Naive B cell (primary cell): ENCODE measurements around the gene SNPH. TPM values are rescaled to one million over a fixed set of nuclear protein-coding genes. Genes with fewer than 3 reads are reported as not detected.

Experiments used
- ATAC-seq, 2 donors: fragments of 150-1000 bp; cut with Tn5 transposase; 2 replicates each; pipeline ENCODE4 v1.10.0; 2021; ENCODE audit warnings: low read depth in 2 of 2, mild to moderate bottlenecking in 2 of 2, moderate library complexity in 2 of 2
- DNase-seq: peaks from one replicate; pipeline ENCODE4 v3.0.0; 2022
- H3K27ac Mint-ChIP-seq, 6 donors: one replicate each; pipeline ENCODE4 v1.8.0; 2020 to 2022; ENCODE audit warnings: mild to moderate bottlenecking in 6 of 6, mixed read lengths in 6 of 6, moderate library complexity in 5 of 6, inconsistent platforms in 2 of 6
- H3K27me3 Mint-ChIP-seq, 3 donors: one replicate each; pipeline ENCODE4 v1.8.0; 2021 to 2022; ENCODE audit warnings: mixed read lengths in 3 of 3, mild to moderate bottlenecking in 1 of 3
- H3K36me3 Mint-ChIP-seq, 2 donors: one replicate each; pipeline ENCODE4 v1.8.0; 2020 to 2022; ENCODE audit warnings: mixed read lengths in 2 of 2, inconsistent platforms in 1 of 2, mild to moderate bottlenecking in 1 of 2
- H3K4me1 Mint-ChIP-seq, 3 donors: one replicate each; pipeline ENCODE4 v1.8.0; 2020 to 2022; ENCODE audit warnings: mixed read lengths in 3 of 3, inconsistent platforms in 1 of 3, mild to moderate bottlenecking in 1 of 3, moderate library complexity in 1 of 3
- H3K4me3 Mint-ChIP-seq, 8 donors: one replicate each; pipeline ENCODE4 v1.8.0; 2020 to 2022; ENCODE audit warnings: mild to moderate bottlenecking in 8 of 8, mixed read lengths in 8 of 8, moderate library complexity in 8 of 8, inconsistent platforms in 2 of 8
- H3K9me3 Mint-ChIP-seq, 7 donors: one replicate each; pipeline ENCODE4 v1.8.0; 2020 to 2022; ENCODE audit warnings: mixed read lengths in 7 of 7, mild to moderate bottlenecking in 5 of 7, inconsistent platforms in 2 of 7, moderate library complexity in 1 of 7
- polyA plus RNA-seq, 6 donors: library from polyadenylated mRNA; unstranded; fragments of 300-500 nt; fragmentation: Illumina TruSeq; gene quantifications; one replicate each; pipeline ENCODE4 v1.2.3, GENCODE V29; 2021; ENCODE audit warnings: low read depth in 6 of 6

Gene SNPH
- polyA plus RNA-seq, 6 donors from 2014 or later, result 0.31 to 0.37 (median 0.35) TPM; not detected in 1

- H3K4me3 Mint-ChIP-seq, result no peak overlapping the region
- ATAC-seq (no peak), DNase-seq (no peak)
- peaks cover 0 to 10% (median 0%) of the 10 kb centered on the region in 3 donors for H3K27me3 Mint-ChIP-seq
- peaks cover 0 to 4% (median 4%) of the 10 kb centered on the region in 3 donors for H3K4me1 Mint-ChIP-seq
- H3K27ac Mint-ChIP-seq, result peak overlapping the region in 1 of 6 donors; percentile 72
- H3K36me3 Mint-ChIP-seq, result no peaks in the 10 kb centered on the region
- no peaks in the 10 kb centered on the region for H3K9me3 Mint-ChIP-seq
These were observed 32.9 kb downstream of the SNPH start for GRCh38 chr20:1298888-1299511.

- peak in 1 of 2 donors; percentile 35 for ATAC-seq
- no peak for DNase-seq
- Mint-ChIP-seq H3K36me3 (no peaks in the 10 kb centered on the region), H3K27me3 (peaks cover 0 to 10% (median 0%) of the 10 kb centered on the region in 3 donors), H3K4me1 (peaks cover 0 to 4% (median 4%) of the 10 kb centered on the region in 3 donors), H3K9me3 (no peaks in the 10 kb centered on the region), H3K4me3 (peak overlapping the region in 1 of 8 donors; percentile 73), H3K27ac (no peak overlapping the region)
These were observed 33.4 kb downstream of the SNPH start for GRCh38 chr20:1299522-1299921.

- DNase-seq (no peak), ATAC-seq (no peak)
- Mint-ChIP-seq H3K4me1 (peaks cover 0 to 4% (median 4%) of the 10 kb centered on the region in 3 donors), H3K9me3 (no peaks in the 10 kb centered on the region), H3K27me3 (peaks cover 0 to 10% (median 0%) of the 10 kb centered on the region in 3 donors), H3K4me3 (no peak overlapping the region), H3K36me3 (no peaks in the 10 kb centered on the region), H3K27ac (no peak overlapping the region)
These were observed 34.2 kb downstream of the SNPH start for GRCh38 chr20:1300083-1300840.

GRCh38 chr20:1301031-1301529 lies 35.0 kb downstream of the SNPH start:
- ATAC-seq, result no peak
- no peak overlapping the region for H3K4me3 Mint-ChIP-seq
- H3K4me1 Mint-ChIP-seq, result peaks cover 0 to 4% (median 4%) of the 10 kb centered on the region in 3 donors
- no peaks in the 10 kb centered on the region for H3K9me3 Mint-ChIP-seq
- H3K27ac Mint-ChIP-seq, result peak overlapping the region in 1 of 6 donors; percentile 69
- no peak for DNase-seq
- peaks cover 0 to 10% (median 0%) of the 10 kb centered on the region in 3 donors for H3K27me3 Mint-ChIP-seq
- no peaks in the 10 kb centered on the region for H3K36me3 Mint-ChIP-seq

GRCh38 chr20:1302685-1303541 lies 36.8 kb downstream of the SNPH start:
- DNase-seq (no peak), ATAC-seq (peak; percentile 44 to 49)

GRCh38 chr20:1304710-1305515 lies 38.8 kb downstream of the SNPH start:
- Mint-ChIP-seq H3K27me3 (peaks cover 0 to 4% (median 0%) of the 10 kb centered on the region in 3 donors), H3K4me1 (peaks cover 0 to 4% (median 4%) of the 10 kb centered on the region in 3 donors), H3K9me3 (no peaks in the 10 kb centered on the region), H3K4me3 (no peak overlapping the region), H3K36me3 (no peaks in the 10 kb centered on the region), H3K27ac (peak overlapping the region in 1 of 6 donors; percentile 28)
- no peak for DNase-seq
- no peak for ATAC-seq

More at GRCh38 chr20:1302685-1303541, 36.8 kb downstream of the SNPH start:
- H3K9me3 Mint-ChIP-seq, result no peaks in the 10 kb centered on the region
- H3K27ac Mint-ChIP-seq, result peak overlapping the region in 1 of 6 donors; percentile 71
- peaks cover 0 to 4% (median 0%) of the 10 kb centered on the region in 3 donors for H3K27me3 Mint-ChIP-seq
- H3K4me3 Mint-ChIP-seq, result no peak overlapping the region
- no peaks in the 10 kb centered on the region for H3K36me3 Mint-ChIP-seq
- H3K4me1 Mint-ChIP-seq, result peaks cover 0 to 4% (median 4%) of the 10 kb centered on the region in 3 donors

- H3K27ac Mint-ChIP-seq, result peak overlapping the region in 1 of 6 donors; percentile 57
- no peak for DNase-seq
- no peaks in the 10 kb centered on the region for H3K36me3 Mint-ChIP-seq
- ATAC-seq, result no peak
- H3K27me3 Mint-ChIP-seq, result peaks cover 0 to 4% (median 0%) of the 10 kb centered on the region in 3 donors
- H3K4me3 Mint-ChIP-seq, result no peak overlapping the region
- no peaks in the 10 kb centered on the region for H3K9me3 Mint-ChIP-seq
- H3K4me1 Mint-ChIP-seq, result peaks cover 0 to 4% (median 4%) of the 10 kb centered on the region in 3 donors
These were observed 39.6 kb downstream of the SNPH start for GRCh38 chr20:1305712-1306111.

GRCh38 chr20:1306316-1307135 lies 40.4 kb downstream of the SNPH start:
- Mint-ChIP-seq H3K9me3 (no peaks in the 10 kb centered on the region), H3K36me3 (no peaks in the 10 kb centered on the region), H3K4me1 (peaks cover 0 to 4% (median 0%) of the 10 kb centered on the region in 3 donors), H3K4me3 (no peak overlapping the region), H3K27ac (no peak overlapping the region), H3K27me3 (no peaks in the 10 kb centered on the region)
- DNase-seq (no peak), ATAC-seq (no peak)

- no peaks in the 10 kb centered on the region for H3K27me3 Mint-ChIP-seq
- H3K36me3 Mint-ChIP-seq, result no peaks in the 10 kb centered on the region
- H3K27ac Mint-ChIP-seq, result no peak overlapping the region
These were observed 41.1 kb downstream of the SNPH start for GRCh38 chr20:1307171-1307570.

GRCh38 chr20:1307571-1307971 lies 41.5 kb downstream of the SNPH start:
- Mint-ChIP-seq H3K27me3 (no peaks in the 10 kb centered on the region), H3K36me3 (no peaks in the 10 kb centered on the region), H3K4me3 (no peak overlapping the region), H3K9me3 (no peaks in the 10 kb centered on the region), H3K27ac (no peak overlapping the region), H3K4me1 (peaks cover 0 to 4% (median 0%) of the 10 kb centered on the region in 3 donors)
- no peak for ATAC-seq
- no peak for DNase-seq

More at GRCh38 chr20:1307171-1307570, 41.1 kb downstream of the SNPH start:
- ATAC-seq, result no peak
- no peak for DNase-seq
- Mint-ChIP-seq H3K9me3 (no peaks in the 10 kb centered on the region), H3K4me3 (no peak overlapping the region), H3K4me1 (peaks cover 0 to 4% (median 0%) of the 10 kb centered on the region in 3 donors)

GRCh38 chr20:1308067-1308701 lies 42.1 kb downstream of the SNPH start:
- Mint-ChIP-seq H3K4me1 (no peaks in the 10 kb centered on the region), H3K9me3 (no peaks in the 10 kb centered on the region), H3K27me3 (no peaks in the 10 kb centered on the region), H3K36me3 (no peaks in the 10 kb centered on the region), H3K4me3 (no peak overlapping the region), H3K27ac (peak overlapping the region in 1 of 6 donors; percentile 16)
- no peak for DNase-seq
- no peak for ATAC-seq
